Sigmoid colon (tissue), 4 donors: ENCODE results near the gene NOS1AP.

Experiments
- EP300 ChIP-seq, 4 donors: sonication (generic); formaldehyde crosslinking; IDR thresholded peaks; one replicate each; pipeline ENCODE4 v1.6.1; 2017; ENCODE audit warnings: antibody characterized with exemption in 4 of 4
- POLR2A ChIP-seq, 2 donors: fragments of 450-650 bp; IDR thresholded peaks; one replicate each; pipeline ENCODE4 v1.6.1; 2016; ENCODE audit warnings: antibody characterized with exemption in 2 of 2, mild to moderate bottlenecking in 2 of 2, moderate library complexity in 2 of 2
- POLR2AphosphoS5 ChIP-seq, 4 donors: sonication (generic); formaldehyde crosslinking; IDR thresholded peaks; one replicate each; pipeline ENCODE4 v1.6.1; 2017; ENCODE audit warnings: antibody characterized with exemption in 4 of 4
- TF ChIP-seq, protein P1 (sequence below), 4 experiments: fragments of 450-650 bp in 3 of 4; fragments of 200-600 bp in 1 of 4; IDR thresholded peaks; one replicate each; pipeline ENCODE4 v1.5.1; 2016 to 2019; ENCODE audit warnings: antibody characterized with exemption in 4 of 4, mild to moderate bottlenecking in 3 of 4, moderate library complexity in 2 of 4

DNA sequence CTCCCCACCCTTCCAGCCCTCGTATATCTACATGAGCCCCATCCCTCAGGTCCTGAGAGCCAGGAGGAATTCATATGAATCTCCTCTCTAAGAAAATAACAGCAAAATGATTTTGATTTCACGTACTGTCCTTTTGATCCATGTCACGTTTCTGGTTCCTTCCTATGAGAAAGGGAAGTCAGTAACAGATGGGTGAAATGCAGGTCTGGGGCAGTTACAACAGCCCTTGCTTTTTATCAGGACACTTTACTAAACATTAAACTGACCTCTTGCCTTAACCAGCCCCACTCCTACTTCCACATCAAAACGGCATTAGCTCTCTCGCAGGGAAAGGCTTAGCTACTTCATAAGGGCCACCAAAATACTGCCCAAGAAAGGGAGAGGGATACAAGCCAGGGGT, 248.1 kb downstream of the NOS1AP start:
- no peak for TF ChIP-seq EP300 (IDR thresholded peaks at IDR 0.05)
- TF ChIP-seq, protein P1, sequence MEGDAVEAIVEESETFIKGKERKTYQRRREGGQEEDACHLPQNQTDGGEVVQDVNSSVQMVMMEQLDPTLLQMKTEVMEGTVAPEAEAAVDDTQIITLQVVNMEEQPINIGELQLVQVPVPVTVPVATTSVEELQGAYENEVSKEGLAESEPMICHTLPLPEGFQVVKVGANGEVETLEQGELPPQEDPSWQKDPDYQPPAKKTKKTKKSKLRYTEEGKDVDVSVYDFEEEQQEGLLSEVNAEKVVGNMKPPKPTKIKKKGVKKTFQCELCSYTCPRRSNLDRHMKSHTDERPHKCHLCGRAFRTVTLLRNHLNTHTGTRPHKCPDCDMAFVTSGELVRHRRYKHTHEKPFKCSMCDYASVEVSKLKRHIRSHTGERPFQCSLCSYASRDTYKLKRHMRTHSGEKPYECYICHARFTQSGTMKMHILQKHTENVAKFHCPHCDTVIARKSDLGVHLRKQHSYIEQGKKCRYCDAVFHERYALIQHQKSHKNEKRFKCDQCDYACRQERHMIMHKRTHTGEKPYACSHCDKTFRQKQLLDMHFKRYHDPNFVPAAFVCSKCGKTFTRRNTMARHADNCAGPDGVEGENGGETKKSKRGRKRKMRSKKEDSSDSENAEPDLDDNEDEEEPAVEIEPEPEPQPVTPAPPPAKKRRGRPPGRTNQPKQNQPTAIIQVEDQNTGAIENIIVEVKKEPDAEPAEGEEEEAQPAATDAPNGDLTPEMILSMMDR (IDR thresholded peaks at IDR 0.05): no peak
- TF ChIP-seq POLR2A (IDR thresholded peaks at IDR 0.05): no peak
- no peak for TF ChIP-seq POLR2AphosphoS5 (IDR thresholded peaks at IDR 0.05)
